Gastrocnemius medialis (tissue), 4 donors: ENCODE data around the gene TTC39C. TPM values are rescaled to one million over a fixed set of nuclear protein-coding genes. Genes with fewer than 3 reads are reported as not detected.

ENCODE experiments used
- ATAC-seq, 2 donors: fragments of 150-250 bp; one replicate each; pipeline ENCODE4 v1.9.1; 2016
- DNase-seq, 2 donors: peaks; one replicate each; pipeline ENCODE4 v3.0.0-alpha.2; 2019
- H3K27ac ChIP-seq, 4 donors: fragments of 200-600 bp; sonication (generic); 1 replicate in 1 of 4; 2 replicates in 3 of 4; pipeline ENCODE4 v1.5.1; 2016 to 2018; ENCODE audit warnings: mild to moderate bottlenecking in 2 of 4, moderate library complexity in 1 of 4
- H3K27me3 ChIP-seq, 3 donors: fragments of 200-600 bp; sonication (generic) in 2 of 3; 1 replicate in 1 of 3; 2 replicates in 2 of 3; pipeline versions ENCODE4 v1.5.1 to v1.6.0; 2016 to 2019; ENCODE audit warnings: mild to moderate bottlenecking in 1 of 3, moderate library complexity in 1 of 3
- H3K36me3 ChIP-seq, 2 donors: fragments of 200-600 bp; sonication (generic) in 1 of 2; one replicate each; pipeline ENCODE4 v1.5.1; 2017 to 2018
- H3K4me1 ChIP-seq, 2 donors: fragments of 200-600 bp; sonication (generic) in 1 of 2; one replicate each; pipeline ENCODE4 v1.5.1; 2016 to 2017; ENCODE audit warnings: mild to moderate bottlenecking in 2 of 2
- H3K4me3 ChIP-seq, 4 donors: fragments of 200-600 bp; sonication (generic) in 3 of 4; 1 replicate in 1 of 4; 2 replicates in 3 of 4; pipeline ENCODE4 v1.5.1; 2016 to 2019; ENCODE audit warnings: mild to moderate bottlenecking in 2 of 4
- H3K9me3 ChIP-seq, 3 donors: fragments of 200-600 bp; sonication (generic) in 2 of 3; 1 replicate in 1 of 3; 2 replicates in 2 of 3; pipeline ENCODE4 v1.5.1; 2016 to 2019
- CTCF ChIP-seq, 5 experiments: fragments of 450-650 bp in 3 of 5; fragments of 200-600 bp in 2 of 5; sonication (generic) in 2 of 5; IDR thresholded peaks in 4 of 5; conservative IDR thresholded peaks in 1 of 5; 1 replicate in 4 of 5; 2 replicates in 1 of 5; pipeline ENCODE4 v1.5.1; 2016 to 2019; ENCODE audit warnings: antibody characterized with exemption in 5 of 5, mild to moderate bottlenecking in 3 of 5, moderate library complexity in 3 of 5
- POLR2A ChIP-seq, 2 donors: fragments of 450-650 bp; IDR thresholded peaks; one replicate each; pipeline ENCODE4 v1.6.1; 2017; ENCODE audit warnings: antibody characterized with exemption in 2 of 2, mild to moderate bottlenecking in 2 of 2, moderate library complexity in 2 of 2
- in situ Hi-C, 4 donors: fragments of 200-750 bp; cut with MboI; loops; one replicate each; pipeline versions ENCODE4 v1.15.0 to v1.8.0; 2017; ENCODE audit warnings: low sequenced_read_pairs in 4 of 4
- intact Hi-C: fragments of 100-400 bp; cut with DNase I; formaldehyde crosslinking; loops from one replicate; pipeline ENCODE4 v1.15.1; 2023; ENCODE audit warnings: low total_unique reads
- total RNA-seq, 4 donors: library from RNA; depleted of rRNA; stranded (reverse); fragments of >200 nt; gene quantifications; one replicate each; pipeline versions ENCODE4 v1.1.0 to v1.2.3, GENCODE V29; 2016

Gene TTC39C
- total RNA-seq, 4 donors from 2014 or later = 0.71 to 1.8 (median 1.5) TPM

DNA sequence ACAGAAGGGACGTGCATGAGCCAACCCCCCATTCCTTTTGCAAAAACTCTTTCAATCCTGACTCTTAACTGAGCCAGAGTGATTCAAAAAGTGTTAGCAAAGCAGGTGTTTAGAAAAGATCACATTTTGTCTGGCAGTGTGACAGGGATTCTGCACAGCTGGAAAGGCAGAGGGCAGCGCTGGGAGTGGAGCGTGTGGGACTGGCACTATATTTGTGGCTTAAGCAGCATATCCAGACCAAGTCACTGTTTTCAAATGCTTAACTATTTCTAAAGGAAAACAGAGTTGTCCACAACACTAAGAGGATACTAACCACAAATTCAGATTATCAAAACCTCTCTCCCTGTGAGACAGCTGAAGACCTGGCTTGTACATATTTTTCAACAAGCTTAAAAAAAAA, 143.3 kb downstream of the TTC39C start:
- DNase-seq (no peak), ATAC-seq (no peak)
- intact Hi-C loops (no loop called here), in situ Hi-C loops (loop anchor here in 2 of 4 donors (10.0 to 25.0 kb wide), 2 partner anchors 57 to 329 kb away; no protein-coding TSS in a partner anchor)
- Histone ChIP-seq H3K36me3 (peaks cover 0 to 70% of the 10 kb centered on the region in 2 donors), H3K27me3 (no peaks in the 10 kb centered on the region), H3K4me1 (peaks cover 0 to 5% of the 10 kb centered on the region in 2 donors), H3K4me3 (no peak overlapping the region), H3K9me3 (no peaks in the 10 kb centered on the region), H3K27ac (no peak overlapping the region)
- no peak for TF ChIP-seq CTCF (IDR thresholded peaks at IDR 0.05 in 4 of 5, conservative IDR thresholded peaks at IDR 0.05 in 1 of 5)
- no peak for TF ChIP-seq POLR2A (IDR thresholded peaks at IDR 0.05)

DNA sequence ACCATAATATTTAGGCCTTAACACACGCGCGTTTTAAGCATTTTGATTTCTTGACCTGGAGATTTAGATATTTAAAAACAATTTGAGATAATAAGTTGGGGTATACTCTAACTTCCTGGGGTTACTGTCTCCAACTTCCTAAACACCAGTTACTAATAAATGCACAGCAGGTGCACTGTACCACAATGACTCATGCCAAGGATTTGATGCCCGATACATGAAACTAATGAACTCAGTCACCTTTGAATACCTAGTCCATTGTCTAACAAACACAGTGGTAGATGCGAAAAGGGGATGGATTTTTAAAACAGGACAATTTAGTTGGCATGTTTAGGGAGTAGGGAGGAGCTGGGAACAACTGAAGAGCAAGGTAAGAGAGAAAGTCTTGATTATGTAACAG, 145.5 kb downstream of the TTC39C start:
- ATAC-seq (no peak), DNase-seq (no peak)
- Histone ChIP-seq H3K4me3 (no peak overlapping the region), H3K27me3 (no peaks in the 10 kb centered on the region), H3K27ac (no peak overlapping the region), H3K36me3 (peaks cover 0 to 86% of the 10 kb centered on the region in 2 donors), H3K9me3 (no peaks in the 10 kb centered on the region), H3K4me1 (peaks cover 0 to 5% of the 10 kb centered on the region in 2 donors)
- intact Hi-C loops = no loop called here
- TF ChIP-seq CTCF (IDR thresholded peaks at IDR 0.05 in 4 of 5, conservative IDR thresholded peaks at IDR 0.05 in 1 of 5) (no peak), POLR2A (IDR thresholded peaks at IDR 0.05) (no peak)
- in situ Hi-C loops = loop anchor here in 2 of 4 donors (25.0 kb wide), 1 partner anchor 327 kb away; no protein-coding TSS in a partner anchor

DNA sequence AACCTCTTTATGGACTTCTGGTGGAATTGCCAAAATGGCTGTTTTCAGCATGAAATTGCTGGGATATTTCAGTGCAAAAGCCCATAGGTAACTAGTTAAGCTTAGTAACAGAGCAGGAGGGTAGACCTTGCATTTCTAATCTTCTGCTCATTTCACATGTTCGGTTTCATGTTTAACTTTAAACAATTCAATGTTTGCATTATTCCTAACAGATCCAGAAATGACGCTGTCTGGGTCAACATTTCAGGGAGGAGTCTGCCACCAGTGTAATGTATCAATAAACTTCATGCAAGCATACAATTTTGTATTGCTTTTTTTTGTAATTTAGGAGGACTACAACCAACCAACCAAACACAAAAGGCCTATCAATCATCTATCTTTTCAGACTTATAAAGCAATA, 146.8 kb downstream of the TTC39C start:
- no peak for TF ChIP-seq POLR2A (IDR thresholded peaks at IDR 0.05)
- peaks cover 0 to 86% of the 10 kb centered on the region in 2 donors for H3K36me3 ChIP-seq
- ATAC-seq = no peak
- DNase-seq = no peak
- H3K27ac ChIP-seq = no peak overlapping the region
- intact Hi-C loops (no loop called here), in situ Hi-C loops (loop anchor here in 2 of 4 donors (25.0 kb wide), 1 partner anchor 326 kb away; no protein-coding TSS in a partner anchor)
- peaks cover 0 to 5% of the 10 kb centered on the region in 2 donors for H3K4me1 ChIP-seq
- H3K9me3 ChIP-seq = no peaks in the 10 kb centered on the region
- H3K27me3 ChIP-seq = no peaks in the 10 kb centered on the region
- H3K4me3 ChIP-seq = no peak overlapping the region

GRCh38 chr18:24168496-24168895, 153.9 kb downstream of the TTC39C start:
- intact Hi-C loops (no loop called here), in situ Hi-C loops (loop anchor here in 2 of 4 donors (25.0 kb wide), 1 partner anchor 319 kb away; no protein-coding TSS in a partner anchor)
- no peak overlapping the region for H3K4me3 ChIP-seq
- ATAC-seq (no peak), DNase-seq (no peak)
- no peaks in the 10 kb centered on the region for H3K27me3 ChIP-seq
- TF ChIP-seq POLR2A (IDR thresholded peaks at IDR 0.05) = no peak
- no peak for TF ChIP-seq CTCF (IDR thresholded peaks at IDR 0.05 in 4 of 5, conservative IDR thresholded peaks at IDR 0.05 in 1 of 5)
- no peaks in the 10 kb centered on the region for H3K9me3 ChIP-seq
- no peaks in the 10 kb centered on the region for H3K4me1 ChIP-seq
- peaks cover 4 to 70% of the 10 kb centered on the region in 2 donors for H3K36me3 ChIP-seq
- no peak overlapping the region for H3K27ac ChIP-seq

GRCh38 chr18:24170360-24170759, 155.8 kb downstream of the TTC39C start:
- Histone ChIP-seq H3K9me3 (no peaks in the 10 kb centered on the region), H3K4me1 (no peaks in the 10 kb centered on the region), H3K27ac (no peak overlapping the region), H3K27me3 (no peaks in the 10 kb centered on the region), H3K36me3 (peaks cover 4 to 56% of the 10 kb centered on the region in 2 donors), H3K4me3 (no peak overlapping the region)
- intact Hi-C loops = no loop called here
- TF ChIP-seq POLR2A (IDR thresholded peaks at IDR 0.05) (no peak), CTCF (IDR thresholded peaks at IDR 0.05 in 4 of 5, conservative IDR thresholded peaks at IDR 0.05 in 1 of 5) (no peak)
- DNase-seq = no peak
- in situ Hi-C loops = loop anchor here in 3 of 4 donors (10.0 to 25.0 kb wide), 5 partner anchors 54 to 317 kb away; no protein-coding TSS in a partner anchor
- no peak for ATAC-seq
